IMR-90 (cell line): ENCODE measurements around the gene CASK. TPM values are rescaled to one million over a fixed set of nuclear protein-coding genes. Genes with fewer than 3 reads are reported as not detected.

ENCODE experiments used
- ATAC-seq: fragments of 200-7000 bp; cut with Tn5 transposase; 2 replicates; pipeline ENCODE4 v1.9.1; 2020; ENCODE audit warnings: low read depth, mild to moderate bottlenecking, moderate library complexity
- BruUV-seq: library from RNA; stranded (reverse); fragments of 400-500 nt; replicated peaks from 2 replicates; lab custom pipeline; 2021; lab: Mats Ljungman, UMichigan
- CTCF ChIA-PET: fragments of 300-600 bp; formaldehyde crosslinking; extraction: SDS; loops from one replicate; lab custom pipeline; 2021; ENCODE audit warnings: antibody characterized with exemption; lab: Yijun Ruan, JAX
- POLR2A ChIA-PET: fragments of 300-600 bp; sonication (Branson Sonifier 250); formaldehyde crosslinking; loops from one replicate; lab custom pipeline; 2022; ENCODE audit warnings: antibody characterized with exemption; ENCODE audit not compliant: unreplicated experiment; lab: Charles Lee
- DNase-seq: peaks from one replicate; pipeline ENCODE4 v3.0.0; 2013
- H2AFZ ChIP-seq: replicated peaks from 2 replicates; pipeline ENCODE3; 2013; ENCODE audit warnings: low read length, mild to moderate bottlenecking; ENCODE audit not compliant: poor library complexity
- H2AK5ac ChIP-seq: 2 replicates; pipeline ENCODE4 v1.6.1; 2013; ENCODE audit warnings: low read depth, low read length, inconsistent platforms
- H2AK9ac ChIP-seq: replicated peaks from 2 replicates; pipeline ENCODE3; 2013; ENCODE audit warnings: mild to moderate bottlenecking, low read depth, low read length, moderate library complexity; ENCODE audit not compliant: poor library complexity
- H2BK120ac ChIP-seq: 2 replicates; pipeline ENCODE4 v1.6.1; 2013; ENCODE audit warnings: low read depth, low read length, inconsistent platforms
- H2BK15ac ChIP-seq: 3 replicates; pipeline ENCODE4 v1.6.1; 2013; ENCODE audit warnings: low read depth, low read length, inconsistent platforms
- H2BK20ac ChIP-seq: 2 replicates; pipeline ENCODE4 v1.6.1; 2013; ENCODE audit warnings: low read depth, mild to moderate bottlenecking, inconsistent platforms, low read length, moderate library complexity
- H2BK5ac ChIP-seq: 2 replicates; pipeline ENCODE4 v1.6.1; 2013; ENCODE audit warnings: mild to moderate bottlenecking, low read depth, low read length, inconsistent platforms; ENCODE audit not compliant: poor library complexity, severe bottlenecking
- H3K14ac ChIP-seq: replicated peaks from 2 replicates; pipeline ENCODE4 v1.6.1; 2013; ENCODE audit warnings: low read depth, low read length, inconsistent platforms
- H3K18ac ChIP-seq: 2 replicates; pipeline ENCODE4 v1.6.1; 2013; ENCODE audit warnings: low read depth, low read length, control low read depth
- H3K23ac ChIP-seq: 2 replicates; pipeline ENCODE4 v1.6.1; 2013; ENCODE audit warnings: low read depth, low read length, inconsistent platforms
- H3K27ac ChIP-seq: 2 replicates; pipeline ENCODE4 v1.5.1; 2013; ENCODE audit warnings: mild to moderate bottlenecking, control low read depth, low read length; ENCODE audit not compliant: insufficient read depth
- H3K27me3 ChIP-seq: 2 replicates; pipeline ENCODE4 v1.6.1; 2013; ENCODE audit warnings: low read length; ENCODE audit not compliant: control insufficient read depth, insufficient read depth
- H3K36me3 ChIP-seq: 2 replicates; pipeline ENCODE4 v1.6.1; 2013; ENCODE audit warnings: low read length, mixed read lengths; ENCODE audit not compliant: control insufficient read depth, insufficient read depth
- H3K4ac ChIP-seq: 2 replicates; pipeline ENCODE4 v1.6.1; 2013; ENCODE audit warnings: low read depth, low read length, inconsistent platforms
- H3K4me1 ChIP-seq: 2 replicates; pipeline ENCODE4 v1.6.1; 2013; ENCODE audit warnings: low read length, mixed read lengths; ENCODE audit not compliant: control insufficient read depth, insufficient read depth
- H3K4me2 ChIP-seq: 2 replicates; pipeline ENCODE4 v1.6.1; 2013; ENCODE audit warnings: low read depth, mild to moderate bottlenecking, control low read depth, low read length, moderate library complexity
- H3K4me3 ChIP-seq: 2 replicates; pipeline ENCODE4 v1.5.1; 2013; ENCODE audit warnings: low read depth, mild to moderate bottlenecking, control low read depth, low read length, moderate library complexity; ENCODE audit not compliant: insufficient read depth
- H3K56ac ChIP-seq: 2 replicates; pipeline ENCODE4 v1.6.1; 2013; ENCODE audit warnings: low read length, inconsistent platforms; ENCODE audit not compliant: insufficient read depth; ENCODE audit errors: extremely low read depth
- H3K79me1 ChIP-seq, 2 experiments: 2 replicates each; pipeline ENCODE4 v1.6.1; 2013; ENCODE audit warnings: low read length in 2 of 2, inconsistent platforms in 1 of 2, low read depth in 1 of 2
- H3K9ac ChIP-seq: 2 replicates; pipeline ENCODE4 v1.6.1; 2013; ENCODE audit warnings: low read depth, low read length, control low read depth
- H3K9me1 ChIP-seq: 2 replicates; pipeline ENCODE4 v1.6.1; 2013; ENCODE audit warnings: low read length, inconsistent platforms; ENCODE audit not compliant: insufficient read depth
- H3K9me3 ChIP-seq: 2 replicates; pipeline ENCODE4 v1.6.1; 2013; ENCODE audit warnings: low read length; ENCODE audit not compliant: control insufficient read depth, insufficient read depth
- H4K20me1 ChIP-seq: 2 replicates; pipeline ENCODE4 v1.6.1; 2013; ENCODE audit warnings: low read length, inconsistent platforms; ENCODE audit not compliant: insufficient read depth
- H4K5ac ChIP-seq: 2 replicates; pipeline ENCODE4 v1.6.1; 2013; ENCODE audit warnings: mild to moderate bottlenecking, low read depth, low read length, control low read depth
- H4K8ac ChIP-seq, 2 experiments: 2 replicates each; pipeline ENCODE4 v1.6.1; 2013; ENCODE audit warnings: low read depth in 2 of 2, low read length in 2 of 2, control low read depth in 1 of 2, inconsistent platforms in 1 of 2
- H4K91ac ChIP-seq: 2 replicates; pipeline ENCODE4 v1.6.1; 2013; ENCODE audit warnings: low read depth, low read length, inconsistent platforms; ENCODE audit not compliant: insufficient read depth
- BHLHE40 ChIP-seq: fragments of 150-350 bp; IDR thresholded peaks from 2 replicates; pipeline ENCODE4 v1.6.1; 2016; ENCODE audit warnings: mild to moderate bottlenecking, low read depth, low read length
- FOS ChIP-seq: fragments of 150-350 bp; IDR thresholded peaks from 2 replicates; pipeline ENCODE4 v1.6.1; 2016; ENCODE audit warnings: low read depth, low read length
- MAFK ChIP-seq: IDR thresholded peaks from 2 replicates; pipeline ENCODE4 v1.6.1; 2012; ENCODE audit warnings: low read depth, low read length, improper control_type of control experiment
- MAZ ChIP-seq: IDR thresholded peaks from 2 replicates; pipeline ENCODE4 v1.6.1; 2012; ENCODE audit warnings: low read depth, mild to moderate bottlenecking, low read length, improper control_type of control experiment, moderate library complexity, borderline replicate concordance
- MXI1 ChIP-seq: IDR thresholded peaks from 2 replicates; pipeline ENCODE4 v1.6.1; 2012; ENCODE audit warnings: low read depth, mild to moderate bottlenecking, low read length, moderate library complexity, borderline replicate concordance
- NFE2L2 ChIP-seq: fragments of 150-350 bp; IDR thresholded peaks from 2 replicates; pipeline ENCODE4 v1.6.1; 2016; ENCODE audit warnings: low read depth, mild to moderate bottlenecking, low read length
- POLR2A ChIP-seq: IDR thresholded peaks from 2 replicates; pipeline ENCODE4 v1.6.1; 2012; ENCODE audit warnings: mild to moderate bottlenecking, low read depth, low read length
- RAD21 ChIP-seq: IDR thresholded peaks from 2 replicates; pipeline ENCODE4 v1.6.1; 2012; ENCODE audit warnings: low read length, improper control_type of control experiment
- RFX5 ChIP-seq: IDR thresholded peaks from 2 replicates; pipeline ENCODE4 v1.8.0; 2012; ENCODE audit warnings: low read depth, mild to moderate bottlenecking, low read length, moderate library complexity
- SMC3 ChIP-seq: fragments of 150-350 bp; IDR thresholded peaks from 2 replicates; pipeline ENCODE4 v1.6.1; 2016; ENCODE audit warnings: low read depth, mild to moderate bottlenecking, antibody characterized with exemption, low read length, moderate library complexity
- WGBS, 2 experiments: methylation state at CpG; one replicate each; pipeline versions ENCODE4 v1.1.5 to v1.1.7; 2013; ENCODE audit warnings: missing lambda C conversion rate in 2 of 2; ENCODE audit not compliant: insufficient read length in 1 of 2; ENCODE audit errors: extremely low coverage in 2 of 2; 5-methylcytosine and 5-hydroxymethylcytosine counted together
- dilution Hi-C: fragments of 300-500 bp; cut with HindIII; formaldehyde crosslinking; loops from one replicate; pipeline ENCODE4 v1.14.3; 2018; ENCODE audit warnings: low sequenced_read_pairs; ENCODE audit not compliant: unreplicated experiment
- in situ Hi-C: fragments of 300-500 bp; cut with MboI; formaldehyde crosslinking; loops from 3 replicates; pipeline ENCODE4 v1.14.3; 2019; ENCODE audit warnings: low sequenced_read_pairs, inconsistent platforms, mixed read lengths
- intact Hi-C: fragments of 100-400 bp; cut with micrococcal nuclease; formaldehyde crosslinking; loops from 2 replicates; pipeline ENCODE4 v1.10.0; 2022
- polyA plus RNA-seq, 3 experiments: library from polyadenylated mRNA; depleted of rRNA; stranded (reverse); fragments of >200 nt; gene quantifications; 2 replicates each; pipeline ENCODE4 v1.2.3, GENCODE V29; 2012; ENCODE audit warnings: low replicate concordance in 1 of 3
- total RNA-seq: library from RNA; depleted of rRNA; stranded (reverse); fragments of >200 nt; gene quantifications from 2 replicates; pipeline ENCODE4 v1.2.3, GENCODE V29; 2012
- TF ChIP-seq, protein P1 (sequence below): fragments of 150-350 bp; IDR thresholded peaks from 2 replicates; pipeline ENCODE4 v1.6.1; 2017; ENCODE audit warnings: mild to moderate bottlenecking, antibody characterized with exemption, low read length, low read depth

The CASK gene
- total and polyA plus RNA-seq, 2 of the 4 experiments (the other 2 are of a cell fraction) = 9.4 to 17.7 TPM

DNA sequence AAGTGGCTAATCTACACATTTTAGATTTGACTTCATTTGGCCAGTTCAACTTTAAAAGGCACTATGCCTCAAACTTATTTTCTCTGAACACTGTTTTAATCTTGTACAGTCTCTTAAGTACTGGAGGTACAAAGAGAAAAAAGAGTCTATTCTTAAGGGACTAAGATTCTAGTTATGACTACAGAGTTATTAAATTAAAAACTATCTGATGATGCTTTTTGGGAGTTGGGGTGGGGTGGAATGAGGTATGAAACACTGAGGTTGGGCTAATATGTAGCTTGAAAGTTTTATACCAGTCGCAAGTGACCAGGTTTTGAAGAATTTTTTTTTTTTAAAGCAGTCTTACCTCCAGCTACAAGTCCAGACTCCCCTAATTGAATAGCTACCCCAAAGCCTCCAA lies 252.3 kb downstream of the CASK start:
- Histone ChIP-seq H3K27me3 (no peaks in the 10 kb centered on the region), H3K4me3 (no peak overlapping the region), H3K23ac (no peak overlapping the region), H2AK5ac (no peak overlapping the region), H2BK5ac (no peak overlapping the region), H2AFZ (no peak overlapping the region), H3K79me1 (no peaks in the 10 kb centered on the region), H3K14ac (no peak overlapping the region), H4K20me1 (no peaks in the 10 kb centered on the region), H3K18ac (no peak overlapping the region), H3K4me2 (no peak overlapping the region), H3K36me3 (no peaks in the 10 kb centered on the region), H2BK15ac (no peak overlapping the region), H2BK20ac (no peak overlapping the region), H4K8ac (no peak overlapping the region), H3K56ac (no peak overlapping the region), H4K91ac (no peak overlapping the region), H2AK9ac (no peak overlapping the region), H3K4ac (no peak overlapping the region), H3K9me3 (no peaks in the 10 kb centered on the region), H3K4me1 (no peaks in the 10 kb centered on the region), H3K9me1 (peaks cover 2% of the 10 kb centered on the region; the same call in 1 of the 2 replicates), H2BK120ac (no peak overlapping the region), H4K5ac (no peak overlapping the region), H3K27ac (no peak overlapping the region), H3K9ac (no peak overlapping the region)
- CTCF ChIA-PET = interaction anchor here (0.6 kb wide), 2 partner anchors 25 to 938 kb away, joined by 4 to 5 read pairs; no protein-coding TSS in a partner anchor
- ATAC-seq (no peak), DNase-seq (no peak)
- in situ Hi-C loops = no loop called here
- POLR2A ChIA-PET = no interaction called here
- dilution Hi-C loops = no loop called here
- no CpG with 5 or more reads among the region's 1 CpG for WGBS, 2 experiments
- intact Hi-C loops = no loop called here
- BruUV-seq = no TSS peak
- TF ChIP-seq, protein P1, sequence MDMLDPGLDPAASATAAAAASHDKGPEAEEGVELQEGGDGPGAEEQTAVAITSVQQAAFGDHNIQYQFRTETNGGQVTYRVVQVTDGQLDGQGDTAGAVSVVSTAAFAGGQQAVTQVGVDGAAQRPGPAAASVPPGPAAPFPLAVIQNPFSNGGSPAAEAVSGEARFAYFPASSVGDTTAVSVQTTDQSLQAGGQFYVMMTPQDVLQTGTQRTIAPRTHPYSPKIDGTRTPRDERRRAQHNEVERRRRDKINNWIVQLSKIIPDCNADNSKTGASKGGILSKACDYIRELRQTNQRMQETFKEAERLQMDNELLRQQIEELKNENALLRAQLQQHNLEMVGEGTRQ = no peak
- TF ChIP-seq RAD21 (no peak), BHLHE40 (no peak), SMC3 (no peak), MAZ (no peak), MAFK (no peak), MXI1 (no peak), RFX5 (no peak), POLR2A (no peak), NFE2L2 (no peak), FOS (no peak)
